D721Med (cell line): ENCODE data around the gene GRM6.

Source experiments
- DNase-seq: peaks from one replicate; pipeline ENCODE4 v3.0.0; 2011; ENCODE audit warnings: low spot score; ENCODE audit not compliant: insufficient read length
- FAIRE-seq: peaks from 2 replicates; lab custom pipeline; 2011; peaks lifted over from hg19 to GRCh38; lab: Jason Lieb, UNC
- CTCF ChIP-seq: IDR thresholded peaks from 2 replicates; pipeline ENCODE4 v1.5.1; 2012; ENCODE audit warnings: mild to moderate bottlenecking, control low read depth; ENCODE audit not compliant: insufficient read depth; ENCODE audit errors: missing control alignments

The GRM6 gene

GRCh38 chr5:178983728-178984127 is 11.4 kb downstream of the GRM6 start:
- TF ChIP-seq CTCF: no peak
- FAIRE-seq (no peak), DNase-seq (no peak)

DNA sequence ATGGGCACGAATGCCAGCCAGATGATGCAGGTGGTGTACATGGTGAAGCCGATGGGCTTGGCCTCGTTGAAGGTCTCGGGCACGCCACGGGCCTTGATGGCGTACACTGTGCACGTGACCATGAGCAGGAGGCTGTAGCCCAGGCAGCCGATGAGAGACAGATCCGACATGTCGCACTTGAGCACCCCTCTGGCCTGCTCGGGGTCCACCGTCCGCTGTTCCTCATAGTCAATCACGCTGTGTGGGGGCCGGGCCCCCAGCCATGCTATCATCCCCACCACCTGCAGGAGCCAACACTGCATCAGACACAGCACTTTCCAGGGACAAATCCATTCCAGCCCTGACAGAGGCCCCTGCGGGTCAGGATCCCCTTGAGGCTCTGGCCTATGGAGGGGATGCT is 12.2 kb downstream of the GRM6 start:
- no peak for FAIRE-seq
- DNase-seq: no peak
- TF ChIP-seq CTCF: no peak

- no peak for DNase-seq
- TF ChIP-seq CTCF: no peak
- FAIRE-seq: no peak
Observed at GRCh38 chr5:178981381-178981780, 13.7 kb downstream of the GRM6 start.

GRCh38 chr5:178965465-178966055 is 29.6 kb downstream of the GRM6 start:
- no peak for TF ChIP-seq CTCF
- no peak for DNase-seq
- FAIRE-seq: no peak

DNA sequence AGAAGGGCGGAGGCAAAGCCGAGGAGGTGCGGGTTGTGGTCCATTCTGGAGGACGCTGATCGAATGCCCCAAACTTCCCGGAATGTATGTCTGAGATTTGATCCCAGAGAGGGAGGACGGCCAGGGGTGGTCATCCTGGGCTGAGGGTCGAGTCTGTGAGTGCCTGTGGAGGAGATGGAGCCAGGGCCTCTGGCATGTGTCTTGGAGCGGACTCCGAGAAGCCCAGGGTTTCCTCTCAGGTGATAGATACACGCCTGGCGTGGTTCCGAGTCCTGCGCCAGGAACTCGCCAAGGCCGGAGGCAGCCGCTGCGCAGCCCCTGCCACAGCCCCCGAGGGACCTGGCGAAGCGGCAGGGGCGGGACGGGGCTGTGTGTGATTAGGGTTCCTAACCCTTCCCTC is 53.8 kb downstream of the GRM6 start:
- TF ChIP-seq CTCF: no peak
- FAIRE-seq: no peak

DNA sequence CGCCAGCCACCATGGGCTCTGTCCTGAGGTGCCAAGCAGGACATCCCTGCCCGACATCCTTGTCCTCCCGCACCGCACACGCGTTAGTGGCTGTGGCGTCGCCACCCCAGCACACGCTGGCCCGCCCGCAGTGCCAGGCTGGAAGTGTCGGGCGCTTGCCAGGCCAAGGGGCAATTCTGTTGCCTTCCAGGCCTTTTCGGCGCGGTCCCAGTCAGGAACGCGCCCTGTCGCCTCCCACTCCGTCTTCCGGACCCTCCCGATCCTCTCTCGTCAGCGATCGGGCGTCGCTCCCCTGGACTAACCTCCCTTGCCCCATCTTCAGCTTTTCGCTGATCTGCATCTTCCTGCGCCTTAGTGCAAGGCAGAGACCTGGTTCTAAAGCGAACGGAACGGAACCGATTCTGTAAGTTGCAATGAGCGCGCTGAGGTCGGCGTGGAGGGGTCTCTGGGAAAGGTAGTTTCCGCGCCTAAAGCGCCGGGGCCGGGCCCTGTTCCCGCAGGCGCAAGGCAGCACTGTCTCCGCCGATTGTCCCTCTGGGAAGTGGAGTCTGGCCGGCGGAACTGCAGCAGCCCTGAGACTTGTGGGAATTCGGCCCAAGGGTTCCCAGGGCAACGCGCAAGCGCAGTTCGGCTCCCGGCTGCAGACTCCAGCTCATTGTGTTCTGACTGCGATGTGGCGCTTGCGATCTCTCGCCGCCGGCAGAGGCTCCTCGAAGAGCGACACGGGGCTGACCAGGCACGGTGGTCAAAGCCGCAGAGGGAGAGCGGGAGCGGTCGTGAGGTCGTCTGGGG is 54.4 kb downstream of the GRM6 start, which contains the start of gene ZNF454:
Gene ZNF454, plus strand, starts transcription at position 630 of the 792 bp plus-strand sequence. CDS start 1,594 bp downstream, outside the sequence.
- DNase-seq (peak; percentile 99), FAIRE-seq (no peak)
- TF ChIP-seq CTCF: no peak

More for the DNA sequence above, 53.8 kb downstream of the GRM6 start:
- DNase-seq: peak; percentile 44
